ENCODE data around the gene SMIM14.
"Not testable (repeated sequence)": the region's sequence is repeated elsewhere in the genome, so short reads cannot be mapped to it uniquely, and the experiment has no call there.

Gene SMIM14

GRCh38 chr4:39596971-39597370 lies 41.7 kb downstream of the SMIM14 start:
- DNase-seq (ENCODE audit: low read depth) = no peak

DNA sequence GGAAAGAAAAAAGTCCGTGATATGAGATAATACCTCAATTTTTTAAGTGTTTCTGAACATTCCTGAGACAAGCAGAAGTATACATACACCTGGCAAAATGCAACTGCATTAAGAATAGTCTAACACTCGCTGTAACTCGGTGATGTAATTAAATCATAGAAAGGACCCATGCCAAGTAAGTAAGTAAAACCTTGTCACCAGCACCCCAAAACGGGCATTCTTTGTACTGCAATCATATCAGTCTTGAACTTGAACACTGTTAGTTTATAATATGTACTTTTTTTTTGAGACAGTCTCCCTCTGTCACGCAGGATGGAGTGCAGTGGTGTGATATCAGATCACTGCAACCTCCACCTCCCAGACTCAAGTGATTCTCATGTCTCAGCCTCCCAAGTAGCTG lies 47.4 kb downstream of the SMIM14 start:
- no peak for DNase-seq (ENCODE audit: low read depth)

GRCh38 chr4:39587881-39588280 lies 50.8 kb downstream of the SMIM14 start:
- DNase-seq (ENCODE audit: low read depth) = no peak

GRCh38 chr4:39574946-39575345 lies 63.7 kb downstream of the SMIM14 start:
- DNase-seq (ENCODE audit: low read depth) = no peak

- no peak for DNase-seq (ENCODE audit: low read depth)
Observed at GRCh38 chr4:39571504-39571903, 67.2 kb downstream of the SMIM14 start.

GRCh38 chr4:39571054-39571453 lies 67.6 kb downstream of the SMIM14 start:
- DNase-seq (ENCODE audit: low read depth) = no peak

DNA sequence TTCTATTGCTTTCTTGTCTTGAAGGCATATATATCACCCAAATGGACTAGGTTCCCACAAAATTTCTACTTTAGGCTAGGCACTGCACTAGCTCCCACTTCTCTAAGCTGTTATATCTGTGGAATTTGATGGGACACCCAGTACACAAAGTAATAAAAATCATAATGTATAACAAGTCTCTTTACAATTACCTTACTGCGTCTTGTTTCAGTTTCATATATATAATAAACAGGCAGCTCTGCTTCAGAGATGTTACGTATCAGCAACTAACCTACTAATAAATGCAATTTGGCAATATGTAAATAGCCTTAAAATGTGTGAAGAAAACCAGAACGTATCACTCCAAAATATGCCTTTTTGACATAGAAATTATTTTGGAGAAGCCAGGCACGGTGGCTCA lies 69.5 kb downstream of the SMIM14 start:
- no peak for DNase-seq (ENCODE audit: low read depth)

- no peak for DNase-seq (ENCODE audit: low read depth)
Observed at GRCh38 chr4:39568805-39569204, 69.9 kb downstream of the SMIM14 start.

- peak; percentile 71 for DNase-seq (ENCODE audit: low read depth)
Observed at GRCh38 chr4:39565878-39566600, 72.6 kb downstream of the SMIM14 start.

DNA sequence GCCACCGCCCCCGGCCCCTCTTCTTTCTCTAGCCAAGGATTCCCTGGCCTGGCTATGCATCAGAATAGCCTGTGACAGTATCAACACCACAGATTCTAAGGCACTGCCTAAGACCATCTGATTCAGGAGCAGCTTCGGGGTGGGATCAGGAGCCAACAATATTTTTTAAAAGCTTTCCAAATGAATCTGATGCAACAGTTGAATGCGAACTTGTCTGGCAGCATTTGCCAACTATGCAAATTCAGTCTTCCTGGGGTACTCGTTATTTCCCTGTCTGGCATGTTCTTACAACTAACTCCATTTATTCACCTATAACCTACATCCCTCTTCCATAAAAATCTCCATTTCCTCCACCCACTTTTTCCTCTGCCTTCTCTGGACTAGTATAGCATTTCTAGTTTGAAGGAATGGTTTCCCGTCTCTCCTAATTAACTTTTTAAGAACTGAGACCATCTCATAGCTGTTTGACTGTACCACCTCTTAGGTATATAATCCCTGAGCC lies 75.3 kb downstream of the SMIM14 start:
- DNase-seq (ENCODE audit: low read depth) = no peak

DNA sequence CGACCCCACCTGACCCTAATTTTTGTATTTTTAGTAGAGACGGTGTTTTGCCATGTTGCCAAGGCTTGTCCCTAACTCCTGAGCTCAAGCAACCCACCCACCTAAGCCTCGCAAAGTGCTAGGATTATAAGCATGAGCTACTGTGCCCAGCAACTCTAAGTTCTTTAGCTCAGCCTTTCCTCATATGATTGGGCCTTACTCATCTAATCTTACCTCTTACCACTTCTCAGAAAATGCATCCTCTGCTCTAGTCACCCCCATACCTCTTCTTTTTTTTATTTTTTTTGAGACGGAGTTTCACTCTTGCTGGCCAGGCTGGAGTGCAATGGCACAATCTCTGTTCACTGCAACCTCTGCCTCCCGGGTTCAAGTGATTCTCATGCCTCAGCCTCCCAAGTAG lies 75.9 kb downstream of the SMIM14 start:
- DNase-seq (ENCODE audit: low read depth) = no peak

- no peak for DNase-seq (ENCODE audit: low read depth)
Observed at GRCh38 chr4:39559626-39560025, 79.0 kb downstream of the SMIM14 start.

GRCh38 chr4:39555472-39555871 lies 83.2 kb downstream of the SMIM14 start:
- no peak for DNase-seq (ENCODE audit: low read depth)

- no peak for DNase-seq (ENCODE audit: low read depth)
Observed at GRCh38 chr4:39548425-39549067, 90.1 kb downstream of the SMIM14 start.

DNA sequence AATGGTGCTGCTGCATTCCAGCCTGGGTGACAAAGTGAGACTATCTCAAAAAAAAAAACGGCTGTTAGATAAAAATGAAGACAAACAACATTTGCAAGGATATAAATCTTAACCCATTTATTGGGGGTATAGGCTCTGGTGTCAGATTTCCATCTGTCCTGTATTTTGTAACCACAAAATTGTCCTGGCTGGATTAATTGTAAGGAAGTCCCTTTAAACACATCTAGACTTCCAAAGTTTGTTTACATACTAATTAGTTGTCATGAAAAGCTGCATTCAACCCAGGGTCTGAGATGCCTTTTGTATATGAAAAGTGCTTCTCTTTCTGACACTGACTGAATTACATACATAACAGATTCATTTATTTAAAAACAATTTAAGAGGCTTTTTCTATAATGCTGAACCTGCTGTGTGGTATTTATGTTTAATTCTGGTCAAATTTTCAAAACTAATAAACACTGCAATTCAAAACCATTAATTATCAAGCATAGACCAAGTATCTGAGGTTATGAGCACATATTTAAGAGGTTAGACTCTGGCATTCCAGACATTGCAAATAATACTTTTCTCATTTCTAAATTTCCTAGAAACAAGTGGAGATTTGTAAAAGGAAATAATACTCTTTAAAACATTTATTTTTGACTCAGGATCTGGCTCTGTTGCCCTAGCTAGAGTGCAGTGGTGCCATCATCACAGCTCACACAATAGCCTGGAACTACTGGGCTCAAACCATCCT lies 93.9 kb downstream of the SMIM14 start:
- DNase-seq (ENCODE audit: low read depth) = no peak

- DNase-seq (ENCODE audit: low read depth) = not testable (repeated sequence)
Observed at GRCh38 chr4:39544080-39544479, 94.6 kb downstream of the SMIM14 start.

- DNase-seq (ENCODE audit: low read depth) = no peak
Observed at GRCh38 chr4:39543034-39543433, 95.6 kb downstream of the SMIM14 start.

- DNase-seq (ENCODE audit: low read depth) = no peak
Observed at GRCh38 chr4:39542611-39543012, 96.1 kb downstream of the SMIM14 start.

- DNase-seq (ENCODE audit: low read depth) = no peak
Observed at GRCh38 chr4:39541987-39542610, 96.6 kb downstream of the SMIM14 start.

DNA sequence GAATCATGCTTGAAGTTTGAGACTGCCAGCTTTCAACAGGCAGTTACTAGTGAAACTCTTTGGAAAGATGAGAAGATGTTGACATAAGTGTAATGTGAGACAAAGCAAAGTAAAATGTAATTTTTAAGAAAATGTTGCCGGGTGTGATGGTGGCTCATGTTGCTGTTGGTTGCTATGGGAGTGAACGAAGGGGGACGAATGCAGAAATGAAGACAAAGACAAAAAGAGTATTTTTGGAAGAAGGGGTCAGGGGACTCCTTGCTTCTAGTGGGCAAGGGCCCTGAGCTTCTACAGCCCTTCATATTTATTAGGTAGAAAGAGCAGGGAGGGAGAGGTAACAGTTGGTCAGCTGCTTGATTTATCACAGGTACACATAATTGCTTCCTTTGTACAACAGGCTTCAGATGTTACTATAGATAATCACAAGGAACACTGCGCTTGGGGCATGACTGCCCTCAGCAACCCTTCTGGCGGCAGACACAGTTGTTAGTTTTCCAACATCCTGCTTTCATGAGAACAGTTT lies 99.5 kb downstream of the SMIM14 start:
- no peak for DNase-seq (ENCODE audit: low read depth)

- DNase-seq (ENCODE audit: low read depth) = no peak
Observed at GRCh38 chr4:39533541-39533940, 105.1 kb downstream of the SMIM14 start.

- not testable (repeated sequence) for DNase-seq (ENCODE audit: low read depth)
Observed at GRCh38 chr4:39532237-39532636, 106.4 kb downstream of the SMIM14 start.

Data from GM04504 (cell line).